IMR-90 (cell line): ENCODE data around the gene CD9.

Experiments
- CEBPB ChIP-seq: IDR thresholded peaks from 2 replicates; pipeline ENCODE4 v1.6.1; 2012; ENCODE audit warnings: low read depth, low read length, improper control_type of control experiment
- POLR2A ChIP-seq: IDR thresholded peaks from 2 replicates; pipeline ENCODE4 v1.6.1; 2012; ENCODE audit warnings: mild to moderate bottlenecking, low read depth, low read length
- SMC3 ChIP-seq: fragments of 150-350 bp; IDR thresholded peaks from 2 replicates; pipeline ENCODE4 v1.6.1; 2016; ENCODE audit warnings: low read depth, mild to moderate bottlenecking, antibody characterized with exemption, low read length, moderate library complexity
- TF ChIP-seq, protein P1 (sequence below): conservative IDR thresholded peaks from 2 replicates; pipeline ENCODE4 v1.5.1; 2012; ENCODE audit warnings: mild to moderate bottlenecking, low read depth, low read length, improper control_type of control experiment
- TF ChIP-seq, protein P2 (sequence below): fragments of 150-350 bp; IDR thresholded peaks from 2 replicates; pipeline ENCODE4 v1.6.1; 2017; ENCODE audit warnings: mild to moderate bottlenecking, antibody characterized with exemption, low read length, low read depth

- TF ChIP-seq, protein P1, sequence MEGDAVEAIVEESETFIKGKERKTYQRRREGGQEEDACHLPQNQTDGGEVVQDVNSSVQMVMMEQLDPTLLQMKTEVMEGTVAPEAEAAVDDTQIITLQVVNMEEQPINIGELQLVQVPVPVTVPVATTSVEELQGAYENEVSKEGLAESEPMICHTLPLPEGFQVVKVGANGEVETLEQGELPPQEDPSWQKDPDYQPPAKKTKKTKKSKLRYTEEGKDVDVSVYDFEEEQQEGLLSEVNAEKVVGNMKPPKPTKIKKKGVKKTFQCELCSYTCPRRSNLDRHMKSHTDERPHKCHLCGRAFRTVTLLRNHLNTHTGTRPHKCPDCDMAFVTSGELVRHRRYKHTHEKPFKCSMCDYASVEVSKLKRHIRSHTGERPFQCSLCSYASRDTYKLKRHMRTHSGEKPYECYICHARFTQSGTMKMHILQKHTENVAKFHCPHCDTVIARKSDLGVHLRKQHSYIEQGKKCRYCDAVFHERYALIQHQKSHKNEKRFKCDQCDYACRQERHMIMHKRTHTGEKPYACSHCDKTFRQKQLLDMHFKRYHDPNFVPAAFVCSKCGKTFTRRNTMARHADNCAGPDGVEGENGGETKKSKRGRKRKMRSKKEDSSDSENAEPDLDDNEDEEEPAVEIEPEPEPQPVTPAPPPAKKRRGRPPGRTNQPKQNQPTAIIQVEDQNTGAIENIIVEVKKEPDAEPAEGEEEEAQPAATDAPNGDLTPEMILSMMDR: no peak
- TF ChIP-seq POLR2A: no peak
- TF ChIP-seq, protein P2, sequence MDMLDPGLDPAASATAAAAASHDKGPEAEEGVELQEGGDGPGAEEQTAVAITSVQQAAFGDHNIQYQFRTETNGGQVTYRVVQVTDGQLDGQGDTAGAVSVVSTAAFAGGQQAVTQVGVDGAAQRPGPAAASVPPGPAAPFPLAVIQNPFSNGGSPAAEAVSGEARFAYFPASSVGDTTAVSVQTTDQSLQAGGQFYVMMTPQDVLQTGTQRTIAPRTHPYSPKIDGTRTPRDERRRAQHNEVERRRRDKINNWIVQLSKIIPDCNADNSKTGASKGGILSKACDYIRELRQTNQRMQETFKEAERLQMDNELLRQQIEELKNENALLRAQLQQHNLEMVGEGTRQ: no peak
- TF ChIP-seq SMC3: no peak
- TF ChIP-seq CEBPB: peak; percentile 50; the same call in 1 of the 2 replicates
These were observed 11.2 kb downstream of the CD9 start for GRCh38 chr12:6211421-6211869.
